Naive thymus-derived CD4-positive, alpha-beta T cell (primary cell): Measurements from ENCODE around the gene SLC26A5. TPM values are rescaled to one million over a fixed set of nuclear protein-coding genes. Genes with fewer than 3 reads are reported as not detected.

Source experiments
- ATAC-seq: fragments of 150-1000 bp; cut with Tn5 transposase; 2 replicates; pipeline ENCODE4 v1.10.0; 2021; ENCODE audit warnings: mild to moderate bottlenecking, moderate library complexity
- CTCF ChIA-PET: fragments of 350-600 bp; sonication (Branson Sonifier 250); formaldehyde crosslinking; loops from one replicate; lab custom pipeline; 2021; ENCODE audit warnings: antibody characterized with exemption; lab: Charles Lee
- POLR2A ChIA-PET: fragments of 350-600 bp; sonication (Branson Sonifier 250); formaldehyde crosslinking; loops from one replicate; lab custom pipeline; 2021; ENCODE audit warnings: antibody characterized with exemption, inconsistent platforms; lab: Charles Lee
- DNase-seq, 9 donors: peaks; one replicate each; pipeline versions ENCODE4 v3.0.0 to v3.0.0-alpha.2; 2020 to 2022; ENCODE audit warnings: mixed read lengths in 1 of 9
- H3K27ac ChIP-seq: one replicate; pipeline ENCODE4 v1.7.0; 2013; ENCODE audit warnings: mild to moderate bottlenecking, low read depth, low read length, moderate library complexity
- H3K27me3 ChIP-seq, 2 donors: one replicate each; pipeline ENCODE4 v1.7.0; 2013; ENCODE audit warnings: low read length in 2 of 2, mild to moderate bottlenecking in 2 of 2, moderate library complexity in 2 of 2; ENCODE audit not compliant: control insufficient read depth in 2 of 2, insufficient read depth in 2 of 2
- H3K36me3 ChIP-seq, 3 experiments: 1 replicate in 2 of 3; 2 replicates in 1 of 3; pipeline ENCODE4 v1.7.0; 2013; ENCODE audit warnings: low read length in 3 of 3, mild to moderate bottlenecking in 3 of 3, moderate library complexity in 1 of 3; ENCODE audit not compliant: insufficient read depth in 3 of 3, control insufficient read depth in 2 of 3
- H3K4me1 ChIP-seq, 2 donors: one replicate each; pipeline ENCODE4 v1.7.0; 2013; ENCODE audit warnings: low read length in 2 of 2, mild to moderate bottlenecking in 2 of 2, moderate library complexity in 1 of 2; ENCODE audit not compliant: control insufficient read depth in 2 of 2, insufficient read depth in 2 of 2
- H3K4me3 ChIP-seq: 2 replicates; pipeline ENCODE4 v1.7.0; 2013; ENCODE audit warnings: mild to moderate bottlenecking, low read length
- H3K9me3 ChIP-seq, 3 experiments: 1 replicate in 2 of 3; 2 replicates in 1 of 3; pipeline ENCODE4 v1.7.0; 2013; ENCODE audit warnings: low read length in 3 of 3; ENCODE audit not compliant: control insufficient read depth in 2 of 3
- H3K27ac Mint-ChIP-seq, 9 donors: one replicate each; pipeline ENCODE4 v1.8.0; 2020 to 2022; ENCODE audit warnings: mixed read lengths in 9 of 9, mild to moderate bottlenecking in 8 of 9, moderate library complexity in 5 of 9, inconsistent platforms in 2 of 9
- H3K27me3 Mint-ChIP-seq, 5 donors: one replicate each; pipeline ENCODE4 v1.8.0; 2021 to 2022; ENCODE audit warnings: mixed read lengths in 5 of 5, mild to moderate bottlenecking in 1 of 5
- H3K36me3 Mint-ChIP-seq, 5 donors: one replicate each; pipeline ENCODE4 v1.8.0; 2020 to 2022; ENCODE audit warnings: mixed read lengths in 5 of 5, mild to moderate bottlenecking in 3 of 5, inconsistent platforms in 1 of 5
- H3K4me1 Mint-ChIP-seq, 7 donors: one replicate each; pipeline ENCODE4 v1.8.0; 2020 to 2022; ENCODE audit warnings: mixed read lengths in 7 of 7, mild to moderate bottlenecking in 3 of 7, inconsistent platforms in 1 of 7
- H3K4me3 Mint-ChIP-seq, 10 donors: one replicate each; pipeline ENCODE4 v1.8.0; 2020 to 2022; ENCODE audit warnings: mild to moderate bottlenecking in 10 of 10, mixed read lengths in 10 of 10, moderate library complexity in 6 of 10, inconsistent platforms in 2 of 10
- H3K9me3 Mint-ChIP-seq, 11 donors: one replicate each; pipeline ENCODE4 v1.8.0; 2020 to 2022; ENCODE audit warnings: mixed read lengths in 11 of 11, mild to moderate bottlenecking in 4 of 11, inconsistent platforms in 1 of 11, moderate library complexity in 1 of 11
- intact Hi-C, 2 donors: fragments of 100-400 bp; cut with micrococcal nuclease; formaldehyde crosslinking; loops; one replicate each; pipeline ENCODE4 v1.15.1; 2023
- polyA plus RNA-seq, 2 donors: library from polyadenylated mRNA; unstranded; fragments of 300-500 nt; fragmentation: Illumina TruSeq; gene quantifications; one replicate each; pipeline ENCODE4 v1.2.3, GENCODE V29; 2021
- total RNA-seq, 6 experiments: library from RNA in 5 of 6; stranded (reverse) in 5 of 6; gene quantifications; 1 replicate in 5 of 6; 2 replicates in 1 of 6; pipeline ENCODE4 v1.2.3 and lab custom pipeline; 2021 to 2026

SLC26A5 gene
- total and polyA plus RNA-seq, 7 experiments from 2014 or later, result not detected

- ChIA-PET POLR2A (no interaction called here), CTCF (no interaction called here)
- no peaks in the 10 kb centered on the region for H3K36me3 ChIP-seq
These were observed 51.4 kb downstream of the SLC26A5 start for GRCh38 chr7:103394566-103394965.

GRCh38 chr7:103391976-103392375, 54.0 kb downstream of the SLC26A5 start:
- no peaks in the 10 kb centered on the region for H3K36me3 ChIP-seq
- H3K9me3 ChIP-seq, result no peaks in the 10 kb centered on the region
- H3K27ac Mint-ChIP-seq, result no peak overlapping the region
- ChIA-PET CTCF (no interaction called here), POLR2A (no interaction called here)
- H3K27ac ChIP-seq, result no peak overlapping the region
- intact Hi-C loops, result no loop called here
- peaks cover 0 to 8% (median 6%) of the 10 kb centered on the region in 5 donors for H3K27me3 Mint-ChIP-seq
- no peaks in the 10 kb centered on the region for H3K36me3 Mint-ChIP-seq
- no peak for DNase-seq
- no peaks in the 10 kb centered on the region for H3K27me3 ChIP-seq
- H3K4me1 ChIP-seq, result no peaks in the 10 kb centered on the region
- H3K4me3 Mint-ChIP-seq, result no peak overlapping the region
- ATAC-seq, result no peak
- peaks cover 0 to 1% (median 0%) of the 10 kb centered on the region in 11 donors for H3K9me3 Mint-ChIP-seq
- no peak overlapping the region for H3K4me3 ChIP-seq
- no peaks in the 10 kb centered on the region for H3K4me1 Mint-ChIP-seq

More at GRCh38 chr7:103394566-103394965, 51.4 kb downstream of the SLC26A5 start:
- no peak for ATAC-seq
- H3K9me3 Mint-ChIP-seq, result peaks cover 0 to 1% (median 0%) of the 10 kb centered on the region in 11 donors
- H3K27ac Mint-ChIP-seq, result no peak overlapping the region
- intact Hi-C loops, result no loop called here
- Histone ChIP-seq H3K4me1 (no peaks in the 10 kb centered on the region), H3K27me3 (no peaks in the 10 kb centered on the region), H3K4me3 (no peak overlapping the region), H3K9me3 (no peaks in the 10 kb centered on the region), H3K27ac (no peak overlapping the region)
- DNase-seq, result no peak
- peaks cover 0 to 5% (median 0%) of the 10 kb centered on the region in 5 donors for H3K27me3 Mint-ChIP-seq
- H3K4me3 Mint-ChIP-seq, result no peak overlapping the region
- H3K4me1 Mint-ChIP-seq, result no peaks in the 10 kb centered on the region
- no peaks in the 10 kb centered on the region for H3K36me3 Mint-ChIP-seq

GRCh38 chr7:103391150-103391549, 54.9 kb downstream of the SLC26A5 start:
- no peaks in the 10 kb centered on the region for H3K4me1 ChIP-seq
- no peaks in the 10 kb centered on the region for H3K27me3 ChIP-seq
- no peaks in the 10 kb centered on the region for H3K4me1 Mint-ChIP-seq
- H3K36me3 Mint-ChIP-seq, result no peaks in the 10 kb centered on the region
- H3K9me3 Mint-ChIP-seq, result peaks cover 0 to 1% (median 0%) of the 10 kb centered on the region in 11 donors
- DNase-seq (no peak), ATAC-seq (no peak)
- H3K9me3 ChIP-seq, result no peaks in the 10 kb centered on the region
- no peak overlapping the region for H3K27ac Mint-ChIP-seq
- no peaks in the 10 kb centered on the region for H3K36me3 ChIP-seq
- CTCF ChIA-PET, result no interaction called here
- no peak overlapping the region for H3K4me3 ChIP-seq
- H3K4me3 Mint-ChIP-seq, result no peak overlapping the region
- intact Hi-C loops, result no loop called here
- peaks cover 0 to 9% (median 6%) of the 10 kb centered on the region in 5 donors for H3K27me3 Mint-ChIP-seq
- POLR2A ChIA-PET, result no interaction called here
- H3K27ac ChIP-seq, result no peak overlapping the region

- Histone ChIP-seq H3K9me3 (no peaks in the 10 kb centered on the region), H3K4me1 (no peaks in the 10 kb centered on the region), H3K27ac (no peak overlapping the region), H3K27me3 (no peaks in the 10 kb centered on the region), H3K4me3 (no peak overlapping the region), H3K36me3 (no peaks in the 10 kb centered on the region)
- ATAC-seq (no peak), DNase-seq (no peak)
- H3K27ac Mint-ChIP-seq, result no peak overlapping the region
- no peak overlapping the region for H3K4me3 Mint-ChIP-seq
- no peaks in the 10 kb centered on the region for H3K36me3 Mint-ChIP-seq
- CTCF ChIA-PET, result no interaction called here
- POLR2A ChIA-PET, result no interaction called here
- peaks cover 0 to 1% (median 0%) of the 10 kb centered on the region in 11 donors for H3K9me3 Mint-ChIP-seq
- H3K27me3 Mint-ChIP-seq, result peaks cover 0 to 11% (median 6%) of the 10 kb centered on the region in 5 donors
- no peaks in the 10 kb centered on the region for H3K4me1 Mint-ChIP-seq
- intact Hi-C loops, result no loop called here
These were observed 56.7 kb downstream of the SLC26A5 start for GRCh38 chr7:103389263-103389662.

- intact Hi-C loops, result no loop called here
- H3K36me3 ChIP-seq, result no peaks in the 10 kb centered on the region
- no peaks in the 10 kb centered on the region for H3K27me3 ChIP-seq
- no peaks in the 10 kb centered on the region for H3K9me3 ChIP-seq
- ATAC-seq (no peak), DNase-seq (no peak)
- Mint-ChIP-seq H3K4me3 (no peak overlapping the region), H3K4me1 (no peaks in the 10 kb centered on the region), H3K27ac (no peak overlapping the region), H3K27me3 (peaks cover 0 to 11% (median 6%) of the 10 kb centered on the region in 5 donors), H3K36me3 (no peaks in the 10 kb centered on the region), H3K9me3 (peaks cover 0 to 1% (median 0%) of the 10 kb centered on the region in 11 donors)
- no peak overlapping the region for H3K4me3 ChIP-seq
- ChIA-PET POLR2A (no interaction called here), CTCF (no interaction called here)
- H3K4me1 ChIP-seq, result no peaks in the 10 kb centered on the region
- H3K27ac ChIP-seq, result no peak overlapping the region
These were observed 57.4 kb downstream of the SLC26A5 start for GRCh38 chr7:103388469-103389140.

GRCh38 chr7:103387242-103387641, 58.8 kb downstream of the SLC26A5 start:
- Histone ChIP-seq H3K27ac (no peak overlapping the region), H3K36me3 (no peaks in the 10 kb centered on the region), H3K4me3 (no peak overlapping the region), H3K9me3 (no peaks in the 10 kb centered on the region), H3K27me3 (no peaks in the 10 kb centered on the region), H3K4me1 (no peaks in the 10 kb centered on the region)
- Mint-ChIP-seq H3K27me3 (peaks cover 3 to 11% (median 6%) of the 10 kb centered on the region in 5 donors), H3K27ac (no peak overlapping the region), H3K4me1 (peaks cover 0 to 2% (median 0%) of the 10 kb centered on the region in 7 donors), H3K9me3 (peaks cover 0 to 1% (median 0%) of the 10 kb centered on the region in 11 donors), H3K36me3 (no peaks in the 10 kb centered on the region), H3K4me3 (no peak overlapping the region)
- DNase-seq, result no peak
- CTCF ChIA-PET, result no interaction called here
- ATAC-seq, result no peak
- POLR2A ChIA-PET, result no interaction called here
- intact Hi-C loops, result no loop called here

GRCh38 chr7:103382032-103382402, 64.0 kb downstream of the SLC26A5 start:
- DNase-seq, result no peak
- CTCF ChIA-PET, result no interaction called here
- Mint-ChIP-seq H3K36me3 (no peaks in the 10 kb centered on the region), H3K27me3 (peaks cover 0 to 17% (median 4%) of the 10 kb centered on the region in 5 donors), H3K27ac (no peak overlapping the region), H3K4me3 (no peak overlapping the region), H3K4me1 (peaks cover 0 to 3% (median 0%) of the 10 kb centered on the region in 7 donors), H3K9me3 (no peaks in the 10 kb centered on the region)
- POLR2A ChIA-PET, result no interaction called here
- H3K4me1 ChIP-seq, result no peaks in the 10 kb centered on the region
- no peaks in the 10 kb centered on the region for H3K9me3 ChIP-seq
- H3K27me3 ChIP-seq, result no peaks in the 10 kb centered on the region
- intact Hi-C loops, result no loop called here
- H3K27ac ChIP-seq, result no peak overlapping the region
- no peaks in the 10 kb centered on the region for H3K36me3 ChIP-seq
- ATAC-seq, result no peak
- no peak overlapping the region for H3K4me3 ChIP-seq
